HPDE6-E6E7 (cell line): ENCODE measurements around the gene POMGNT2.

Source experiments
- DNase-seq: peaks from one replicate; pipeline ENCODE4 v3.0.0; 2011; ENCODE audit warnings: missing footprints; ENCODE audit errors: extremely low spot score

The POMGNT2 gene

GRCh38 chr3:43102773-43103480, 3.0 kb downstream of the POMGNT2 start:
- DNase-seq = no peak

- no peak for DNase-seq
Observed at GRCh38 chr3:43098761-43099160, 7.1 kb downstream of the POMGNT2 start.

DNA sequence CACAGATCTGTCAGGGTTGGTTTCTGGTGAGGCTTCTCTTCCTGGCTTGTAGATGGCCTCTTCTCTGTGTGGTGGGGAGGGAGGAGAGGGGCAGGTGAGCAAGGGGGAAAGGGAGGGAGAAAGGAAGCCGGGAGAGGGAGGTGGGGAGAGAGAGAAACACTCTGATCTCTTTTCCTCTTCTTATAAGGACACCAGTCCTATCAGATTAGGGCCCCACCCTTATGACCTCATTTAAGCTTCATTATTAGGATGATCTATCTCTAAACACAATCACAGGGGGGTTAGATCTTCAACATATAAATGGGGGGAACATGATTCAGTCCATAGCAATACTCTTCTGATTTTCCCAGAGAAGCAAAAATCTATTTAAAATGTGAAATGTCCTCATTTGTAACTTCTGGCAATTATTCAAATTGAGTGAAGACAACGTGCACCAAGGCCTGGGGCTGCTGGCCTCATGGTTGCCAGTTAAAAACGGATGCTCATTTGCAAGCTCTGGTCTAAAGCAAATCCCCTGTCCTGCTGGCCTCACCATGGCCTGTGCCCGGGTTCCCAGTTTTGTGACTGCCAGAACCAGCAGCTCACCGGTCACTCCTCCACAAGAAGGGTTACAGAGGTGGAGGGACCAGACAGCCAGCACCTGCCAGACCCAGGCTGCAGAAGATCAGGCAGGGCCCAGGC, 8.3 kb downstream of the POMGNT2 start:
- DNase-seq = no peak

- no peak for DNase-seq
Observed at GRCh38 chr3:43096761-43097160, 9.1 kb downstream of the POMGNT2 start.

DNA sequence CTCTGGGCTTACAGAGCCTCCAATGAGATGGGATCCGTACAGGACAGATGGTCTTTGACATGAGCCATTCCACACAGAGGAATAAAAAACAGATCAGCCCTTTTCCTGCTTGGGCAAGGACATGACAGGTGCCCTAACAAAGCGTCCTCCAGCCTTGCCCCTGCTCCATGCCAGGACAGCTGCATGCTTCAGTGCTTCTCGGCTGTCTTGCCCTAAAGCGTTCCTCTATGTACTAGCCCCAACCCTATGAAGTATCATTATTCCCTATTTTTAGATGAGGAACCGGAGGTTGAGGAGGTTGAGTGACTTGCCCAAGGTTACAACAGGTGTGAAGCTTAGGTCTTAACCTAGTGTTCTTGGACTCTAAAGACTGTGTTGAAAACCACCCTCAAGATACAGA, 10.5 kb downstream of the POMGNT2 start:
- DNase-seq = no peak

GRCh38 chr3:43094851-43095250, 11.0 kb downstream of the POMGNT2 start:
- DNase-seq = no peak

- DNase-seq = no peak
Observed at GRCh38 chr3:43094381-43094780, 11.5 kb downstream of the POMGNT2 start.

- no peak for DNase-seq
Observed at GRCh38 chr3:43093974-43094373, 11.9 kb downstream of the POMGNT2 start.

GRCh38 chr3:43093006-43093405, 12.9 kb downstream of the POMGNT2 start:
- DNase-seq = no peak

GRCh38 chr3:43091481-43091880, 14.4 kb downstream of the POMGNT2 start:
- DNase-seq = no peak

GRCh38 chr3:43090238-43090637, 15.6 kb downstream of the POMGNT2 start:
- DNase-seq = no peak

DNA sequence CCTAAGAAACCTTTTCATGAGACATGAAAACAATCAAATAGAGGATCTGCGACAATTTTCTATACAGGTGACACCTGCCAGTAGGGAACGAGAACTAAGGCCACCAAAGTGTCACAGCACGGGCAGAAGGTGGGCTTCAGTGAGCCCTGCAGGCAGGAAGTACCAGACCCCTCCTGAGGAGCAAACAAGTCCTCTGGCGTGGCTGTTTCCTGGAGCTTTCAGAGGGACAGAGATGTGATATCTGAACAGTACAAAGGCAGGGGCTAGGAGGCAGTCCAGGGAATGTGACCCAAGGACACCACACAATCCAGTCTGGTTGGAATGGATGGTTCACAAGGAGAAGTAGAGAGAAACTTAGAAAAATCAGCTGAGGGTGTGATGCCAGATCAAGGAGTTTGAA, 16.8 kb downstream of the POMGNT2 start:
- DNase-seq = no peak

GRCh38 chr3:43087249-43087776, 18.6 kb downstream of the POMGNT2 start:
- no peak for DNase-seq

GRCh38 chr3:43086460-43087165, 19.3 kb downstream of the POMGNT2 start:
- DNase-seq = no peak

- DNase-seq = no peak
Observed at GRCh38 chr3:43082457-43082856, 23.4 kb downstream of the POMGNT2 start.

DNA sequence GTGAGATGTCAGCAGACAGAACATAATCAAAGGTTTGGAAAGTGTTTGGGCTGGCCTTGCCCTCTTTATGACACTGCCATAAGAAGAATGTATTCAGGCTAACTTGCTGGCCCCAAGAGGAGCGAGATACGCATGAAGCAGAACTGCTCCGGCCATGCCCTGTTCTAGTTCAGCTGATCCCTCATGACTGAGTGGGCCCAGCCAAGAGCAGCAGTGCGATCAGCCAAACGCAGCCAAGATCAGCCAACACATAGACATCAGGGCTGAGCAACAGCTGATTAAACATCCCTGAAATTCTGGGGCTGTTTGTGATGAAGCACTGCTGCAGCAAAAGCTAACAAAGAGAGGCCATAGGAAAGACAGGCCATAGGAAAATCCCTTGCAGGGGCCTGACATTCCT, 24.1 kb downstream of the POMGNT2 start:
- no peak for DNase-seq

DNA sequence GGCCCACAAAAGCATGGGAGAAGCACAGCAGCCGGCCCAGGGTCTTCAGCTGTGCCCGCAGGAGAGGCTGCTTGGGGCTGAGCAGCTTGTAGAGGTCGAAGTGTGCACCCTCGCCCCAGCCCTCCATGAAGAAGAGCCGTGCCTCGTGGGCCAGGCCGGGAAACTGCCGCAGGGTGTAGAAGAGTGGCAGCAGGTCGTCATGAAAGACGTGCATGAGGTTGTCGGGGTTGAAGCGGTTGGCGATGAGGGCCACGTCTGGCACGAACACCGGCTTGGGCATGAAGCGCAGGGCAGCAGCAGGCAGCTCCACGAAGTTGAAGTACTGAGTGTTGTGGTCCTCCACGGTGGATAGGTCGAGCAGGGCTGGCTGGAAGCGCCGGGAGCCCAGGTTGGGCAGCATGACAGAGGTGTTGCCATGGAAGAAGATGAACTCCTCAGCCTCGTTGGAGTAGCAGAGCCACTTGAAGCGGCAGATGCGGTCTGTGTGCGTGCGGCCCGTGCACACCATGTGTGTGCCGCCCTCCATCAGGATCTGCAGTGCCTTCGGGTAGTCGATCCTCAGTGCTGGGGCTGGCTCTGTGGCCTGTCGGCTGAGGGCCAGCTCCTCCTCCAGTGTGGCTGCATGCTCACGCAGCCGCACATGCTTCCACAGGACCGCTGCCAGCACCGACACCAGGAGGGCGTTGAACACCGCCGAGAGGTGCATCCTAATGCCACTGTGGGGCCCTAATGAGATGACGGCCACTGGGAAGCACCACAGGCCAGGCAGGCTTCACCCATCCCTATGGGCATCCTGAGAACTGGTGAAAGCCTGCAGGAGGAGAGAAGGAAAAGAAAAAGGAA, 24.9 kb downstream of the POMGNT2 start:
- no peak for DNase-seq

DNA sequence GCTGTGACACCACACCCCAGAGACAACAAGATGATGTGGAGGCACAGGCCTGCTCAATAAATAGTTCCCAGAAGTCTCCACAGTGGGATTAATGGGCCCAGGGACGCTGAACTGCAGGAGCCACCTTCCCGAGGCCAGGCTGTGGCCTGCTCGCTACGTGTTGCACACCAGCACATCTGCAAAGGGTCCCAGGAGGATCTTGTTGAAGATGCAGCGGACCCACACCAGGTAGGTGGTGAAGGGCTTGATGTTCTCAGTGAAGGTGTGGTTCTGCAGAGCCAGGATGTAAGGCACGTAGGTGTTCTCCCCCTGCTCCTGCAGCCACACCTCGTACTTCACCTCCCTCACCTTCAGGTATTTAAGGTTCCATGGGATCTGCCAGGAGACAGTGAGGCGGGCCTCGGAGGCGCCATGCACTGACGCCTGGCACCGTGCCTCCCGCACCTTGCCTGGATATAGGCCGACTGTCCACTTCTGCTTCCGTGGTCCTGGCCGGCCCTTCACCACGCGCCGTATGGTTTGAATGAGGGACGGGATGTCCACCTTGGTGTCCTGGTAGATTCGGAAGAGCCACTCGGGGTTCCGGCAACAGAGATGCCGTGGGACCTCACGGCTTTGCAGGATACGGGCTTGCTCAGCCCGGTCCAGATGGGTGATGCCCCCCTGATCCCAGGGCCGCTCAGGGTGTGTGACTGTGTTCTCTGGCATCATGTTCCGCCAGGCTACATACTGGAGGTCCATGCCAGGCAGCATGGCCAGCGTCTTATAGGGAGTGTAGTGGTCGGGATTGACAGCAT, 26.1 kb downstream of the POMGNT2 start:
- DNase-seq = no peak

DNA sequence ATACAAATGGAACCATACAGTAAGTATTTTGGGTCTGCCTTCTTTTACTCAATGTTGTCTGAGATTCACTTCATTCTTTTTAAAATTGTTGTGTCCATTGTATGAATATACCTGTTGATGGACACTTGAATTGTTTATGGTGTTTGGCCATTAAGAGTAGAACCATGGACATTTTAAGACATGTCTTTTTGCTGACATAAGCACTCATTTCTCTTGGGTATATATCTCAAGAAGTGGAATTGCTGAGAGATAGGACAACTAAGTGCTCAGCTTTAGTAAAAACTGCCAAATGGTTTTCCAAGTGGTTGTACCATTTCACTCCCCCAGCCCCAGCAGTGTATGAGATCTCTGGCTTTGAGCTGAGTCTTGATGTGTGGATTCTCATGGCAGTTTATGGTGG, 28.2 kb downstream of the POMGNT2 start:
- DNase-seq = no peak

- DNase-seq = no peak
Observed at GRCh38 chr3:43077261-43077660, 28.6 kb downstream of the POMGNT2 start.

- no peak for DNase-seq
Observed at GRCh38 chr3:43076857-43077256, 29.0 kb downstream of the POMGNT2 start.
